DOHH2 (cell line): ENCODE measurements around the gene U2AF2.

Experiments used
- EZH2phosphoT487 ChIP-seq: fragments of 200-600 bp; sonication (generic); IDR thresholded peaks from 2 replicates; pipeline ENCODE4 v1.6.1; 2017; ENCODE audit warnings: borderline replicate concordance, mild to moderate bottlenecking, antibody characterized with exemption, low read length, moderate library complexity, mixed read lengths
- TF ChIP-seq, protein P1 (sequence below): fragments of 200-600 bp; sonication (generic); IDR thresholded peaks from one replicate; pipeline ENCODE4 v1.5.1; 2014; ENCODE audit warnings: antibody characterized with exemption, mild to moderate bottlenecking, low read depth, low read length; ENCODE audit not compliant: poor library complexity, severe bottlenecking

- TF ChIP-seq, protein P1, sequence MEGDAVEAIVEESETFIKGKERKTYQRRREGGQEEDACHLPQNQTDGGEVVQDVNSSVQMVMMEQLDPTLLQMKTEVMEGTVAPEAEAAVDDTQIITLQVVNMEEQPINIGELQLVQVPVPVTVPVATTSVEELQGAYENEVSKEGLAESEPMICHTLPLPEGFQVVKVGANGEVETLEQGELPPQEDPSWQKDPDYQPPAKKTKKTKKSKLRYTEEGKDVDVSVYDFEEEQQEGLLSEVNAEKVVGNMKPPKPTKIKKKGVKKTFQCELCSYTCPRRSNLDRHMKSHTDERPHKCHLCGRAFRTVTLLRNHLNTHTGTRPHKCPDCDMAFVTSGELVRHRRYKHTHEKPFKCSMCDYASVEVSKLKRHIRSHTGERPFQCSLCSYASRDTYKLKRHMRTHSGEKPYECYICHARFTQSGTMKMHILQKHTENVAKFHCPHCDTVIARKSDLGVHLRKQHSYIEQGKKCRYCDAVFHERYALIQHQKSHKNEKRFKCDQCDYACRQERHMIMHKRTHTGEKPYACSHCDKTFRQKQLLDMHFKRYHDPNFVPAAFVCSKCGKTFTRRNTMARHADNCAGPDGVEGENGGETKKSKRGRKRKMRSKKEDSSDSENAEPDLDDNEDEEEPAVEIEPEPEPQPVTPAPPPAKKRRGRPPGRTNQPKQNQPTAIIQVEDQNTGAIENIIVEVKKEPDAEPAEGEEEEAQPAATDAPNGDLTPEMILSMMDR: no peak
- TF ChIP-seq EZH2phosphoT487: no peak
Measured at GRCh38 chr19:55633861-55634260, 21.0 kb upstream of the U2AF2 start.
